Erythroblast (primary cell): Measurements from ENCODE around the gene CALML6.

Source experiments
- GATA1 ChIP-seq: IDR thresholded peaks from 2 replicates; pipeline ENCODE4 v1.6.1; 2011; ENCODE audit warnings: low read depth, mild to moderate bottlenecking, control low read depth, low read length, moderate library complexity
- POLR2A ChIP-seq: IDR thresholded peaks from 2 replicates; pipeline ENCODE4 v1.6.1; 2011; ENCODE audit warnings: mild to moderate bottlenecking, low read length

DNA sequence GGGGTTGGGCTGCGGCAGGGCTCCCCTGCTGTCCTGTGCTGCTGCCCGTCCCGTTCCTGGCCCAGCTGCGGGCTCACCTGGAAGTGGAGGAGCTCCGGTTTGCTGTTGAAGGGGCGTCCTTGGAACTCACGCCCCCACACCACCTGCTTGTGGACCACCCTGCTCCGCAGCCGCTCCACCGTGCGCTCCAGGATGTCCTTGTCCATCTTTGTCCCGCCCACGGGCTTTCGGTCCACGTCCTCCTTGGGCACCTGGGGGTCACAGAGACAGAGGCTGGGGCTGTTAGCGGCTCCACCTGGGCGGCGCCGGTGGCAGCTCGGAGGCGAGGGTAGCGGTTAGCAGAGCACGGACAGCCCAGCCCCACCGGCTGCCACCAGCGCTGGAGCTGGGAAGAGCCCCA is 49.8 kb downstream of the CALML6 start:
- no peak for TF ChIP-seq POLR2A
- no peak for TF ChIP-seq GATA1
